HEK293 (cell line): ENCODE measurements around the gene SUSD4.

Experiments used
- CTCF ChIA-PET: fragments of 350-600 bp; formaldehyde crosslinking; extraction: SDS; loops from one replicate; lab custom pipeline; 2021; ENCODE audit warnings: antibody characterized with exemption; lab: Yijun Ruan, JAX
- POLR2A ChIA-PET: fragments of 300-600 bp; formaldehyde crosslinking; extraction: SDS; loops from one replicate; lab custom pipeline; 2020; ENCODE audit warnings: antibody characterized with exemption, inconsistent platforms; lab: Yijun Ruan, JAX
- H3K27ac ChIP-seq: fragments of 200-500 bp; sonication (Bioruptor generic); 2 replicates; pipeline ENCODE4 v1.5.1; 2014; ENCODE audit warnings: low read depth, low read length, control low read depth, inconsistent platforms; ENCODE audit errors: extremely low read depth
- H3K36me3 ChIP-seq, 2 experiments: fragments of 200-500 bp in 1 of 2; sonication (Bioruptor generic) in 1 of 2; 1 replicate in 1 of 2; 2 replicates in 1 of 2; pipeline ENCODE4 v1.5.1; 2014 to 2017; ENCODE audit warnings: inconsistent platforms in 2 of 2, low read length in 2 of 2; ENCODE audit not compliant: control insufficient read depth in 2 of 2, insufficient read depth in 1 of 2
- H3K4me1 ChIP-seq: fragments of 200-500 bp; sonication (Bioruptor generic); 2 replicates; pipeline ENCODE4 v1.5.1; 2014; ENCODE audit warnings: mild to moderate bottlenecking, low read length, inconsistent platforms; ENCODE audit not compliant: control insufficient read depth, insufficient read depth
- H3K4me3 ChIP-seq: 2 replicates; pipeline ENCODE4 v1.5.1; 2011; ENCODE audit warnings: low read depth, mild to moderate bottlenecking, control low read depth, low read length, moderate library complexity
- H3K9me3 ChIP-seq: fragments of 200-500 bp; sonication (Bioruptor generic); 2 replicates; pipeline ENCODE4 v1.5.1; 2014; ENCODE audit warnings: low read depth, low read length, inconsistent platforms; ENCODE audit not compliant: control insufficient read depth, insufficient read depth
- GLIS2 ChIP-seq: fragments of 450-650 bp; formaldehyde crosslinking; IDR thresholded peaks from 2 replicates; pipeline ENCODE4 v1.5.1; 2016; ENCODE audit warnings: missing biosample characterization, missing genetic modification characterization
- KLF9 ChIP-seq: fragments of 450-650 bp; formaldehyde crosslinking; IDR thresholded peaks from 2 replicates; pipeline ENCODE4 v1.5.1; 2016; ENCODE audit warnings: missing biosample characterization, missing genetic modification characterization, low read depth
- ZBTB17 ChIP-seq: fragments of 450-650 bp; formaldehyde crosslinking; IDR thresholded peaks from 2 replicates; pipeline ENCODE4 v1.5.1; 2016; ENCODE audit warnings: missing biosample characterization, missing genetic modification characterization
- ZBTB26 ChIP-seq: fragments of 450-650 bp; formaldehyde crosslinking; optimal IDR thresholded peaks from 2 replicates; pipeline ENCODE3; 2016; ENCODE audit warnings: missing biosample characterization, mild to moderate bottlenecking, missing genetic modification characterization
- ZBTB48 ChIP-seq: fragments of 450-650 bp; formaldehyde crosslinking; IDR thresholded peaks from 2 replicates; pipeline ENCODE4 v1.5.1; 2016; ENCODE audit warnings: missing biosample characterization, missing genetic modification characterization
- ZEB2 ChIP-seq: fragments of 450-650 bp; formaldehyde crosslinking; IDR thresholded peaks from 2 replicates; pipeline ENCODE4 v1.5.1; 2016; ENCODE audit warnings: missing biosample characterization, missing genetic modification characterization
- ZFP37 ChIP-seq: fragments of 450-650 bp; formaldehyde crosslinking; IDR thresholded peaks from 2 replicates; pipeline ENCODE4 v1.5.1; 2016; ENCODE audit warnings: missing biosample characterization, missing genetic modification characterization
- ZIC2 ChIP-seq: fragments of 450-650 bp; formaldehyde crosslinking; IDR thresholded peaks from 2 replicates; pipeline ENCODE4 v1.5.1; 2016; ENCODE audit warnings: missing biosample characterization, missing genetic modification characterization
- ZNF114 ChIP-seq: fragments of 450-650 bp; formaldehyde crosslinking; IDR thresholded peaks from 2 replicates; pipeline ENCODE4 v1.5.0; 2017; ENCODE audit warnings: missing biosample characterization, missing genetic modification characterization
- ZNF138 ChIP-seq: fragments of 450-650 bp; formaldehyde crosslinking; IDR thresholded peaks from 2 replicates; pipeline ENCODE4 v1.5.1; 2016; ENCODE audit warnings: missing biosample characterization, missing genetic modification characterization, borderline replicate concordance
- ZNF16 ChIP-seq: fragments of 450-650 bp; formaldehyde crosslinking; IDR thresholded peaks from 2 replicates; pipeline ENCODE4 v1.5.1; 2016; ENCODE audit warnings: low read depth, missing biosample characterization, missing genetic modification characterization
- ZNF169 ChIP-seq: fragments of 450-650 bp; formaldehyde crosslinking; IDR thresholded peaks from 2 replicates; pipeline ENCODE4 v1.5.1; 2016; ENCODE audit warnings: missing biosample characterization, missing genetic modification characterization
- ZNF175 ChIP-seq: fragments of 450-650 bp; formaldehyde crosslinking; IDR thresholded peaks from 2 replicates; pipeline ENCODE4 v1.5.1; 2016; ENCODE audit warnings: missing biosample characterization, missing genetic modification characterization
- ZNF19 ChIP-seq: fragments of 450-650 bp; formaldehyde crosslinking; IDR thresholded peaks from 2 replicates; pipeline ENCODE4; 2016; ENCODE audit warnings: missing biosample characterization, missing genetic modification characterization, low read depth
- ZNF221 ChIP-seq: fragments of 450-650 bp; formaldehyde crosslinking; IDR thresholded peaks from 2 replicates; pipeline ENCODE4 v1.5.1; 2017; ENCODE audit warnings: missing biosample characterization, missing genetic modification characterization, borderline replicate concordance
- ZNF266 ChIP-seq: fragments of 450-650 bp; formaldehyde crosslinking; IDR thresholded peaks from 2 replicates; pipeline ENCODE4 v1.5.1; 2016; ENCODE audit warnings: missing biosample characterization, missing genetic modification characterization, low read depth
- ZNF292 ChIP-seq: fragments of 450-650 bp; formaldehyde crosslinking; IDR thresholded peaks from 2 replicates; pipeline ENCODE4 v1.5.1; 2016; ENCODE audit warnings: low read depth, missing biosample characterization, missing genetic modification characterization, borderline replicate concordance
- ZNF350 ChIP-seq: fragments of 450-650 bp; formaldehyde crosslinking; IDR thresholded peaks from 2 replicates; pipeline ENCODE4 v1.5.0; 2017; ENCODE audit warnings: missing biosample characterization, mild to moderate bottlenecking, missing genetic modification characterization
- ZNF558 ChIP-seq: fragments of 450-650 bp; formaldehyde crosslinking; IDR thresholded peaks from 2 replicates; pipeline ENCODE4 v1.5.1; 2016; ENCODE audit warnings: missing biosample characterization, missing genetic modification characterization
- ZNF561 ChIP-seq: fragments of 450-650 bp; IDR thresholded peaks from 2 replicates; pipeline ENCODE4 v1.5.1; 2018; ENCODE audit warnings: missing biosample characterization, missing genetic modification characterization, borderline replicate concordance
- ZNF658 ChIP-seq: fragments of 450-650 bp; formaldehyde crosslinking; IDR thresholded peaks from 2 replicates; pipeline ENCODE4; 2016; ENCODE audit warnings: missing biosample characterization, missing genetic modification characterization
- ZNF747 ChIP-seq: fragments of 450-650 bp; formaldehyde crosslinking; IDR thresholded peaks from 2 replicates; pipeline ENCODE4 v1.5.1; 2016; ENCODE audit warnings: missing biosample characterization, missing genetic modification characterization
- ZNF777 ChIP-seq: fragments of 450-650 bp; formaldehyde crosslinking; IDR thresholded peaks from 2 replicates; pipeline ENCODE4 v1.5.1; 2017; ENCODE audit warnings: missing biosample characterization, missing genetic modification characterization, borderline replicate concordance
- ZNF837 ChIP-seq: fragments of 450-650 bp; formaldehyde crosslinking; IDR thresholded peaks from 2 replicates; pipeline ENCODE4 v1.5.1; 2016; ENCODE audit warnings: missing biosample characterization, missing genetic modification characterization
- ZNF843 ChIP-seq: fragments of 450-650 bp; formaldehyde crosslinking; IDR thresholded peaks from 2 replicates; pipeline ENCODE4 v1.5.1; 2016; ENCODE audit warnings: missing biosample characterization, missing genetic modification characterization
- TF ChIP-seq, protein P1 (sequence below): fragments of 450-650 bp; formaldehyde crosslinking; IDR thresholded peaks from 2 replicates; pipeline ENCODE4 v1.5.1; 2016; ENCODE audit warnings: missing biosample characterization, missing genetic modification characterization
- TF ChIP-seq, protein P2 (sequence below): fragments of 450-650 bp; formaldehyde crosslinking; IDR thresholded peaks from 2 replicates; pipeline ENCODE4 v1.5.1; 2016; ENCODE audit warnings: missing biosample characterization, missing genetic modification characterization, borderline replicate concordance

SUSD4 gene

DNA sequence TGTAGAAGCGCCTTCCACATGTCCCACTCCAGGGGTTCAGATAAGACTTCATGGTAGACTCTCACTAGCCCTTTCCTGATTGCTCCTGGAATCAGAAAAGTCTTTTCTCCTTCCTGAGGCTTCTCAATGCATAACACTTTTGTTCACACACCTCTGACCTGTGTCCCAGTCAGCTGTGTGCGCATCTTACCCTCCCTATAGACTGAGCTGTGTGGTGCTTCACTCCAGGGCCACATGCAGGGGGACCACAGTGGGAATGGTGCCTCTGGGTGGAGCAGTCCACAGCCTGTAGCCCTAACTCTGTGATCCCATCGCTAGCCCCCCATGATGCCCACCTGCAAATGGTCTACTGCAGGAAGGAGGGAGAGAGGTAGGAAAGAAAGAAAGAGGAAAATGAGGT, 136.9 kb downstream of the SUSD4 start (continued):
- TF ChIP-seq ZNF114 (tag by site-specific recombination): no peak
- TF ChIP-seq ZNF16 (tag by site-specific recombination): no peak

- TF ChIP-seq ZNF114 (tag by site-specific recombination) (no peak), ZNF292 (no peak), ZNF350 (tag by site-specific recombination) (no peak), ZIC2 (no peak), ZNF777 (no peak), ZNF16 (tag by site-specific recombination) (no peak), ZBTB17 (tag by site-specific recombination) (no peak), ZNF169 (tag by site-specific recombination) (no peak), KLF9 (no peak), ZNF561 (no peak), ZNF558 (no peak)
- TF ChIP-seq, protein P1, sequence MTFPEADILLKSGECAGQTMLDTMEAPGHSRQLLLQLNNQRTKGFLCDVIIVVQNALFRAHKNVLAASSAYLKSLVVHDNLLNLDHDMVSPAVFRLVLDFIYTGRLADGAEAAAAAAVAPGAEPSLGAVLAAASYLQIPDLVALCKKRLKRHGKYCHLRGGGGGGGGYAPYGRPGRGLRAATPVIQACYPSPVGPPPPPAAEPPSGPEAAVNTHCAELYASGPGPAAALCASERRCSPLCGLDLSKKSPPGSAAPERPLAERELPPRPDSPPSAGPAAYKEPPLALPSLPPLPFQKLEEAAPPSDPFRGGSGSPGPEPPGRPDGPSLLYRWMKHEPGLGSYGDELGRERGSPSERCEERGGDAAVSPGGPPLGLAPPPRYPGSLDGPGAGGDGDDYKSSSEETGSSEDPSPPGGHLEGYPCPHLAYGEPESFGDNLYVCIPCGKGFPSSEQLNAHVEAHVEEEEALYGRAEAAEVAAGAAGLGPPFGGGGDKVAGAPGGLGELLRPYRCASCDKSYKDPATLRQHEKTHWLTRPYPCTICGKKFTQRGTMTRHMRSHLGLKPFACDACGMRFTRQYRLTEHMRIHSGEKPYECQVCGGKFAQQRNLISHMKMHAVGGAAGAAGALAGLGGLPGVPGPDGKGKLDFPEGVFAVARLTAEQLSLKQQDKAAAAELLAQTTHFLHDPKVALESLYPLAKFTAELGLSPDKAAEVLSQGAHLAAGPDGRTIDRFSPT (tag by site-specific recombination): no peak
- H3K9me3 ChIP-seq: no peaks in the 10 kb centered on the region
- H3K4me1 ChIP-seq: no peaks in the 10 kb centered on the region
- no peaks in the 10 kb centered on the region for H3K36me3 ChIP-seq
- no peak overlapping the region for H3K4me3 ChIP-seq
- ChIA-PET POLR2A (no interaction called here), CTCF (no interaction called here)
- H3K27ac ChIP-seq: no peak overlapping the region
Observed at GRCh38 chr1:223226271-223226670, 137.7 kb downstream of the SUSD4 start.

DNA sequence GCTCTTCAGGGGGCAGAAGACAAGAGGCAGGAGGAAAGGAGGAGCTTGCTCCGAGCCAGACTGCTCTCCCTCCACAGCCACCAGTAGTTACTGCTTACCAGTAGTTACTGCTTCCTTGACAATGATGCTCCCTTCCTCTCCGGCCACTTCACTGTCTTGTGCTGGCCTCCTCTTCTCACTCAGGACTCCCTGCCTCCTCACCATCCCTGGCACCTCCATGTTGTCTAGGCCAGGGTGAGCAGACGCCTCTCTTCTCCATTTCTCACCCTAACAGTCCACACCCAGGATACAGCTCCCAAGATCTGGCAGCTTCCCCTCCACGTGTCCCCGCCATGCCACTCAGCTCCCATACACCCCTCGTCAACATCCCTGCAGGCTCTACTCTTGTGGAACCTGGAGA, 138.5 kb downstream of the SUSD4 start:
- no peaks in the 10 kb centered on the region for H3K36me3 ChIP-seq
- CTCF ChIA-PET: interaction anchor here (0.6 to 0.7 kb wide), 3 partner anchors 84 to 311 kb away, joined by 3 to 4 read pairs (median 3); no protein-coding TSS in a partner anchor
- H3K9me3 ChIP-seq: no peaks in the 10 kb centered on the region
- no peak overlapping the region for H3K4me3 ChIP-seq
- POLR2A ChIA-PET: no interaction called here
- H3K27ac ChIP-seq: no peak overlapping the region
- no peaks in the 10 kb centered on the region for H3K4me1 ChIP-seq
- TF ChIP-seq ZNF169 (tag by site-specific recombination) (no peak), ZNF747 (no peak), ZNF221 (no peak), ZBTB17 (tag by site-specific recombination) (no peak), ZBTB48 (no peak)

DNA sequence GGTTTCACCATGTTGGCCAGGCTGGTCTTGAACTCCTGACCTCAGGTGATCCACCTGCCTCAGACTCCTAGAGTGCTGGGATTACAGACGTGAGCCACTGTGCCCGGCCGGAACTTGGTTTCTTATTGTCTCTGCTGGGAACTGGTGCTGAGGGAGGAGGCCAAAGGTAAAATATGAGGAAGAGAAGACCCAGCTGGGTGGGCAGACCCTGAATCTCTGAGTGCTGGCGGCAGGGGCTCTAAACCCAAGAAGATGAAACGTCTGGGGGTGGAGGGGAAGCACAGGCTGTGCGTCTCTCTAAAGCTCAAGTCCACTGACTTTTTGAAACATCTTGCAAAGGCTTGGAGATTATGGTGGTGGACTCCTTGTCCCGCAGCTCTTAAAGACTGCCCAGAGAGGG, 138.9 kb downstream of the SUSD4 start:
- H3K9me3 ChIP-seq: no peaks in the 10 kb centered on the region
- ChIA-PET CTCF (interaction anchor here (0.6 to 0.7 kb wide), 3 partner anchors 84 to 311 kb away, joined by 3 to 4 read pairs (median 3); no protein-coding TSS in a partner anchor), POLR2A (no interaction called here)
- no peaks in the 10 kb centered on the region for H3K36me3 ChIP-seq
- H3K27ac ChIP-seq: no peak overlapping the region
- no peaks in the 10 kb centered on the region for H3K4me1 ChIP-seq
- no peak overlapping the region for H3K4me3 ChIP-seq
- TF ChIP-seq ZNF266: no peak
- TF ChIP-seq ZNF19: no peak
- TF ChIP-seq ZNF138 (tag by site-specific recombination): no peak
- TF ChIP-seq ZNF837: no peak
- TF ChIP-seq ZNF175: no peak
- no peak for TF ChIP-seq ZBTB26 (tag by site-specific recombination)
- TF ChIP-seq ZFP37 (tag by site-specific recombination): no peak
- TF ChIP-seq, protein P2, sequence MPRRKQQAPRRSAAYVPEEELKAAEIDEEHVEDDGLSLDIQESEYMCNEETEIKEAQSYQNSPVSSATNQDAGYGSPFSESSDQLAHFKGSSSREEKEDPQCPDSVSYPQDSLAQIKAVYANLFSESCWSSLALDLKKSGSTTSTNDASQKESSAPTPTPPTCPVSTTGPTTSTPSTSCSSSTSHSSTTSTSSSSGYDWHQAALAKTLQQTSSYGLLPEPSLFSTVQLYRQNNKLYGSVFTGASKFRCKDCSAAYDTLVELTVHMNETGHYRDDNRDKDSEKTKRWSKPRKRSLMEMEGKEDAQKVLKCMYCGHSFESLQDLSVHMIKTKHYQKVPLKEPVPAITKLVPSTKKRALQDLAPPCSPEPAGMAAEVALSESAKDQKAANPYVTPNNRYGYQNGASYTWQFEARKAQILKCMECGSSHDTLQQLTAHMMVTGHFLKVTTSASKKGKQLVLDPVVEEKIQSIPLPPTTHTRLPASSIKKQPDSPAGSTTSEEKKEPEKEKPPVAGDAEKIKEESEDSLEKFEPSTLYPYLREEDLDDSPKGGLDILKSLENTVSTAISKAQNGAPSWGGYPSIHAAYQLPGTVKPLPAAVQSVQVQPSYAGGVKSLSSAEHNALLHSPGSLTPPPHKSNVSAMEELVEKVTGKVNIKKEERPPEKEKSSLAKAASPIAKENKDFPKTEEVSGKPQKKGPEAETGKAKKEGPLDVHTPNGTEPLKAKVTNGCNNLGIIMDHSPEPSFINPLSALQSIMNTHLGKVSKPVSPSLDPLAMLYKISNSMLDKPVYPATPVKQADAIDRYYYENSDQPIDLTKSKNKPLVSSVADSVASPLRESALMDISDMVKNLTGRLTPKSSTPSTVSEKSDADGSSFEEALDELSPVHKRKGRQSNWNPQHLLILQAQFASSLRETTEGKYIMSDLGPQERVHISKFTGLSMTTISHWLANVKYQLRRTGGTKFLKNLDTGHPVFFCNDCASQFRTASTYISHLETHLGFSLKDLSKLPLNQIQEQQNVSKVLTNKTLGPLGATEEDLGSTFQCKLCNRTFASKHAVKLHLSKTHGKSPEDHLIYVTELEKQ: no peak
- no peak for TF ChIP-seq GLIS2 (tag by site-specific recombination)
- no peak for TF ChIP-seq ZNF843 (tag by site-specific recombination)
- no peak for TF ChIP-seq ZEB2 (tag by site-specific recombination)
- TF ChIP-seq ZNF658 (tag by site-specific recombination): no peak
